Smooth muscle cell (in vitro differentiated cells): ENCODE measurements around the gene AGTPBP1. TPM values are rescaled to one million over a fixed set of nuclear protein-coding genes. Genes with fewer than 3 reads are reported as not detected.
A peak's percentile ranks its signal among the peaks of the same experiment; 100 is the strongest.
"Not testable (repeated sequence)": the region's sequence is repeated elsewhere in the genome, so short reads cannot be mapped to it uniquely, and the experiment has no call there.

Source experiments
- DNase-seq: peaks from one replicate; lab custom pipeline; 2025; ENCODE audit not compliant: unreplicated experiment; lab: John Stamatoyannopoulos, UW
- H2AFZ ChIP-seq: fragments of 200-600 bp; sonication (generic); 2 replicates; pipeline ENCODE4 v1.6.0; 2016; ENCODE audit warnings: antibody characterized with exemption, low read depth, mild to moderate bottlenecking
- H3F3A ChIP-seq: fragments of 200-600 bp; sonication (generic); 2 replicates; pipeline ENCODE4 v1.6.0; 2017; ENCODE audit warnings: antibody characterized with exemption, low read depth
- H3K27ac ChIP-seq: fragments of 200-600 bp; sonication (generic); 2 replicates; pipeline ENCODE4 v1.5.1; 2016; ENCODE audit warnings: low read depth, mild to moderate bottlenecking
- H3K27me3 ChIP-seq: fragments of 200-600 bp; sonication (generic); 2 replicates; pipeline ENCODE4 v1.6.1; 2016; ENCODE audit warnings: low read depth, mild to moderate bottlenecking
- H3K36me3 ChIP-seq: fragments of 200-600 bp; sonication (generic); 2 replicates; pipeline ENCODE4 v1.5.1; 2016; ENCODE audit warnings: low read depth
- H3K4me1 ChIP-seq: fragments of 200-600 bp; sonication (generic); 2 replicates; pipeline ENCODE4 v1.5.1; 2016; ENCODE audit warnings: low read depth
- H3K4me2 ChIP-seq: fragments of 200-600 bp; sonication (generic); 2 replicates; pipeline ENCODE4 v1.6.0; 2016; ENCODE audit warnings: mild to moderate bottlenecking
- H3K4me3 ChIP-seq: fragments of 200-600 bp; sonication (generic); 2 replicates; pipeline ENCODE4 v1.5.1; 2016; ENCODE audit warnings: mild to moderate bottlenecking
- H3K79me2 ChIP-seq: fragments of 200-600 bp; sonication (generic); 2 replicates; pipeline ENCODE4 v1.6.0; 2016; ENCODE audit warnings: low read depth, mild to moderate bottlenecking
- H3K9ac ChIP-seq: fragments of 200-600 bp; sonication (generic); 2 replicates; pipeline ENCODE4 v1.6.0; 2016; ENCODE audit warnings: low read depth
- H3K9me3 ChIP-seq: fragments of 200-600 bp; sonication (generic); replicated peaks from 2 replicates; pipeline ENCODE4 v1.5.1; 2016; ENCODE audit warnings: low read depth
- H4K20me1 ChIP-seq: fragments of 200-600 bp; sonication (generic); 2 replicates; pipeline ENCODE4 v1.6.0; 2016; ENCODE audit warnings: low read depth
- CTCF ChIP-seq: fragments of 200-600 bp; sonication (generic); IDR thresholded peaks from 2 replicates; pipeline ENCODE4 v1.5.1; 2017; ENCODE audit warnings: borderline replicate concordance, mild to moderate bottlenecking, antibody characterized with exemption; ENCODE audit not compliant: insufficient read depth, poor library complexity, severe bottlenecking
- WGBS: methylation state at CpG from one replicate; pipeline ENCODE4 v1.1.7; 2016; ENCODE audit warnings: low lambda C conversion rate; 5-methylcytosine and 5-hydroxymethylcytosine counted together
- polyA plus RNA-seq: library from polyadenylated mRNA; unstranded; fragments of >200 nt; fragmentation: Nextera tagmentation; extraction: Ambion mirVana; gene quantifications from 2 replicates; pipeline ENCODE4 v1.2.1, GENCODE V29; 2016
- total RNA-seq: library from RNA; depleted of rRNA; stranded (reverse); fragments of >200 nt; gene quantifications from 2 replicates; pipeline ENCODE4 v1.2.3, GENCODE V29; 2014

Gene AGTPBP1
- total RNA-seq (7.0 and 8.2 TPM in 2 replicates), polyA plus RNA-seq (1.8 and 4.6 TPM in 2 replicates)

- no peaks in the 10 kb centered on the region for H4K20me1 ChIP-seq
- H3K4me2 ChIP-seq, result peak within 1 kb of the TSS; percentile 92
- 2% methylated on average over 32 of the region's 77 CpGs for WGBS
- peak; percentile 81 for DNase-seq
- peak within 1 kb of the TSS; percentile 78 for H3K27ac ChIP-seq
- TF ChIP-seq CTCF, result no peak
- H3K4me1 ChIP-seq, result peaks cover 35% of the 10 kb centered on the region
- H3K9me3 ChIP-seq, result no peaks in the 10 kb centered on the region
- no peaks in the 10 kb centered on the region for H3K36me3 ChIP-seq
- no peaks in the 10 kb centered on the region for H3K27me3 ChIP-seq
- H2AFZ ChIP-seq, result peak within 1 kb of the TSS; percentile 96
- peak within 1 kb of the TSS; percentile 84 for H3K9ac ChIP-seq
- H3K4me3 ChIP-seq, result peak within 1 kb of the TSS; percentile 95
- H3K79me2 ChIP-seq, result peaks cover 21% of the 10 kb centered on the region
- H3F3A ChIP-seq, result peaks cover 8% of the 10 kb centered on the region
Measured at GRCh38 chr9:85741875-85742596, at the start of gene AGTPBP1. Gene AGTPBP1 (minus strand): TSS chr9:85741954. CDS start chr9:85712533, 29,421 bp downstream.

GRCh38 chr9:85786116-85786515, 44.4 kb upstream of the AGTPBP1 start:
- DNase-seq, H3F3A ChIP-seq, H3K36me3 ChIP-seq, H3K79me2 ChIP-seq, H3K27me3 ChIP-seq, H3K27ac ChIP-seq, H2AFZ ChIP-seq, H3K9ac ChIP-seq, H3K4me1 ChIP-seq, H3K9me3 ChIP-seq, H3K4me2 ChIP-seq, H4K20me1 ChIP-seq, H3K4me3 ChIP-seq: not testable (repeated sequence)
- 10% methylated on average over 7 of the region's 7 CpGs for whole genome bisulfite sequencing

GRCh38 chr9:85773844-85774243, 32.1 kb upstream of the AGTPBP1 start:
- not testable (repeated sequence) for H3K27ac ChIP-seq, H3K4me2 ChIP-seq, H4K20me1 ChIP-seq, H3K36me3 ChIP-seq, H3K4me1 ChIP-seq, H3K79me2 ChIP-seq, H3F3A ChIP-seq, H3K27me3 ChIP-seq, DNase-seq, H3K9ac ChIP-seq, H3K9me3 ChIP-seq, H2AFZ ChIP-seq, H3K4me3 ChIP-seq
- WGBS, result 97% methylated on average over 7 of the region's 7 CpGs

GRCh38 chr9:85761802-85762201, 20.0 kb upstream of the AGTPBP1 start:
- not testable (repeated sequence) for H3K36me3 ChIP-seq, H2AFZ ChIP-seq, H3K27me3 ChIP-seq, DNase-seq, H3K4me3 ChIP-seq, H3K9ac ChIP-seq, H3K9me3 ChIP-seq, H3K4me1 ChIP-seq, H3K27ac ChIP-seq, H3K4me2 ChIP-seq, H4K20me1 ChIP-seq, H3F3A ChIP-seq, H3K79me2 ChIP-seq
- 64% methylated on average over 2 of the region's 3 CpGs for WGBS

- not testable (repeated sequence) for H3K4me1 ChIP-seq, H3K36me3 ChIP-seq, H2AFZ ChIP-seq, H3K9ac ChIP-seq, H3K4me2 ChIP-seq, DNase-seq, H3K9me3 ChIP-seq, H3K79me2 ChIP-seq, H3F3A ChIP-seq, H4K20me1 ChIP-seq, H3K27ac ChIP-seq, H3K4me3 ChIP-seq, H3K27me3 ChIP-seq
- WGBS, result 90% methylated on average over 2 of the region's 2 CpGs
Measured at GRCh38 chr9:85757716-85758115, 16.0 kb upstream of the AGTPBP1 start.

- H3K9me3 ChIP-seq, H3K4me1 ChIP-seq, H3K4me2 ChIP-seq, H3K36me3 ChIP-seq, H3K79me2 ChIP-seq, H3K27me3 ChIP-seq, H3F3A ChIP-seq, DNase-seq, H3K4me3 ChIP-seq, H2AFZ ChIP-seq, H4K20me1 ChIP-seq, H3K9ac ChIP-seq, H3K27ac ChIP-seq: not testable (repeated sequence)
- WGBS, result 90% methylated on average over 1 of the region's 1 CpG
Measured at GRCh38 chr9:85756216-85756615, 14.5 kb upstream of the AGTPBP1 start.
